ENCODE measurements around the gene CKS1B. TPM values are rescaled to one million over a fixed set of nuclear protein-coding genes. Genes with fewer than 3 reads are reported as not detected.

The CKS1B gene
- total RNA-seq, 3 donors from 2014 or later (not counting 1 experiment from before 2014, with no cell fraction given), result 8.5 to 13.0 (median 12.9) TPM

DNA sequence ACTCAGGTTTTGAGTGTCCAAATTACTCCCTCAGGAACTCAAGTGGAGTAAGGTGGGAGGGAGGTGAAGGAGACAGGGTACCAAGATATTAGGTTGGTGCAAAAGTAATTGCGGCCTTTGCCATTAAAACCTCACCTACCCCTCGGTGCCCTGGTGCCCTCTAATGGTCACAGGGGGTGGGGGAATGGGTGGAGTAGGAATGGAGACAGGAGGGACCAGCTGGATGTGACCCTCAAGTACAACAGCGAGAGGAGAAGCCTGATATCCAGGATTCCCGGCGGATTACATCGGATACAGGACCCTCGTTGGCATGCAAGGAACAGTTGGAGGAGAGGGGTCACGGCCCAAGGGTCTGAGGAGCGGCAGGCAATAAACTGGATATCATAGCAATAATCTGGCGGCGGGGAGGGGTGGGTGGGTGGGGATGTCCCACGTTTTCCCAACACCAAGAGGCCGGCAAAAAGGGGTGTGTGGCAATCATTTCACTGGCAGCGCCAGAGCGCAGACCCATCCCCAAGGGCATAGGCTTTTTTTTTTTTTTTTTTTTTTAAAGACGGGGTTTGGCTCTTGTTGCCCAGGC is 23.8 kb downstream of the CKS1B start:
- peaks cover 42% of the 10 kb centered on the region for H3K4me1 ChIP-seq (ENCODE audit: control insufficient read depth, insufficient read depth, low read length)
- TF ChIP-seq, protein P1, sequence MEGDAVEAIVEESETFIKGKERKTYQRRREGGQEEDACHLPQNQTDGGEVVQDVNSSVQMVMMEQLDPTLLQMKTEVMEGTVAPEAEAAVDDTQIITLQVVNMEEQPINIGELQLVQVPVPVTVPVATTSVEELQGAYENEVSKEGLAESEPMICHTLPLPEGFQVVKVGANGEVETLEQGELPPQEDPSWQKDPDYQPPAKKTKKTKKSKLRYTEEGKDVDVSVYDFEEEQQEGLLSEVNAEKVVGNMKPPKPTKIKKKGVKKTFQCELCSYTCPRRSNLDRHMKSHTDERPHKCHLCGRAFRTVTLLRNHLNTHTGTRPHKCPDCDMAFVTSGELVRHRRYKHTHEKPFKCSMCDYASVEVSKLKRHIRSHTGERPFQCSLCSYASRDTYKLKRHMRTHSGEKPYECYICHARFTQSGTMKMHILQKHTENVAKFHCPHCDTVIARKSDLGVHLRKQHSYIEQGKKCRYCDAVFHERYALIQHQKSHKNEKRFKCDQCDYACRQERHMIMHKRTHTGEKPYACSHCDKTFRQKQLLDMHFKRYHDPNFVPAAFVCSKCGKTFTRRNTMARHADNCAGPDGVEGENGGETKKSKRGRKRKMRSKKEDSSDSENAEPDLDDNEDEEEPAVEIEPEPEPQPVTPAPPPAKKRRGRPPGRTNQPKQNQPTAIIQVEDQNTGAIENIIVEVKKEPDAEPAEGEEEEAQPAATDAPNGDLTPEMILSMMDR (IDR thresholded peaks at IDR 0.05), result no peak

DNA sequence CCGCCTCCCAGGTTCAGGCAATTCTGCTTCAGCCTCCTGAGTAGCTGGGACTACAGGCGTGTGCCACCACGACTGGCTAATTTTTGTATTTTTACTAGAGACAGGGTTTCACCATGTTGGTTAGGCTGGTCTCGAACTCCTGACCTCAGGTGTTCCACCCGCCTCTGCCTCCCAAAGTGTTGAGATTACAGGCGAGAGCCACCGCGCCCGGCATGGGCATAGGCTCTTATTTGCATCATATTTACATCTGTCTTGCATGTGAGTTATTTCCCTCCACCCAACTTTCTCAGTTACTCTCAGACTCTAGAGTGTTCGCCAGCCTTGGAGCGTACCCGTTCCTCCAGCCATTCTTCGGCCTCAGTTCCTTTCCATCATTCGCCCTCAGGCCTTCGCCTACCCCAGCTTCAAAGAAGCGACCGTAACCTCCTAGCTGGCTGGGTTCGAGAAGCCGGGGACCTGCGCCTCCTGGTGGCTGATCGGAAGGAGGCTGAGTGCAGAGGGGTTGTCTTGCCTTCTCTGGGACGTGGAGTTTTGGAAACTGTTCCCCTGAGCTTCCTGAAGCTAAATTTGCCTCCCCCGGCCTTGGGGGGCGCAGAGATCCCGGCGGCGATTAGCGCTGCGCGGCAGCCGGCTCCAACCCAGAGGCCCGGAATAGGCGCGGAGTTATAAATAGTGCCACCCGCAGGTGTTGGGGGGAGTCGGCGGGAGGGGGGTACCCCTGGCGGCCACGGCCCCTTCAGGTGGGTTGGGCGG is 24.5 kb downstream of the CKS1B start:
- Mint-ChIP-seq H3K27ac (peak overlapping the region; percentile 47 to 92), H3K9me3 (no peaks in the 10 kb centered on the region), H3K4me3 (peak overlapping the region; percentile 81), H3K4me1 (peaks cover 15 to 38% of the 10 kb centered on the region in 2 donors), H3K27me3 (ENCODE audit: low read depth in 2 of 2) (no peaks in the 10 kb centered on the region), H3K36me3 (no peaks in the 10 kb centered on the region)
- intact Hi-C loops (cut with micrococcal nuclease), result loop anchor here (2.0 kb wide), 1 partner anchor 38 kb away; the partner anchor contains the start of gene PYGO2
- H3K9me3 ChIP-seq (ENCODE audit: control insufficient read depth, insufficient read depth, low read length), result no peaks in the 10 kb centered on the region
- H3K36me3 ChIP-seq (ENCODE audit: control insufficient read depth, insufficient read depth, low read length), result no peaks in the 10 kb centered on the region
- TF ChIP-seq, protein P1 (IDR thresholded peaks at IDR 0.05), result peak; percentile 79
- 9% methylated on average over 40 of the region's 40 CpGs for WGBS (ENCODE audit: insufficient coverage)
- H3K4me1 ChIP-seq (ENCODE audit: control insufficient read depth, insufficient read depth, low read length), result peaks cover 49% of the 10 kb centered on the region
- H3K4me3 ChIP-seq (ENCODE audit: low read length), result peak overlapping the region; percentile 19
- DNase-seq, result peak in 1 of 2 donors; percentile 80
- H3K27ac ChIP-seq (ENCODE audit: low read length), result peak overlapping the region; percentile 45
- H3K27me3 ChIP-seq (ENCODE audit: control insufficient read depth, insufficient read depth, low read length), result no peaks in the 10 kb centered on the region
- ATAC-seq, result no peak

More for the DNA sequence above, 23.8 kb downstream of the CKS1B start:
- DNase-seq, result peak in 1 of 2 donors; percentile 25
- H3K27me3 ChIP-seq (ENCODE audit: control insufficient read depth, insufficient read depth, low read length), result no peaks in the 10 kb centered on the region
- Mint-ChIP-seq H3K9me3 (no peaks in the 10 kb centered on the region), H3K36me3 (no peaks in the 10 kb centered on the region), H3K27me3 (ENCODE audit: low read depth in 2 of 2) (no peaks in the 10 kb centered on the region), H3K27ac (no peak overlapping the region), H3K4me3 (no peak overlapping the region), H3K4me1 (peaks cover 15 to 31% of the 10 kb centered on the region in 2 donors)
- ATAC-seq, result no peak
- no peaks in the 10 kb centered on the region for H3K9me3 ChIP-seq (ENCODE audit: control insufficient read depth, insufficient read depth, low read length)
- H3K36me3 ChIP-seq (ENCODE audit: control insufficient read depth, insufficient read depth, low read length), result no peaks in the 10 kb centered on the region
- intact Hi-C loops (cut with micrococcal nuclease), result loop anchor here (2.0 kb wide), 1 partner anchor 37 kb away; the partner anchor contains the start of gene PYGO2
- WGBS (ENCODE audit: insufficient coverage), result 87% methylated on average over 9 of the region's 16 CpGs
- no peak overlapping the region for H3K4me3 ChIP-seq (ENCODE audit: low read length)
- H3K27ac ChIP-seq (ENCODE audit: low read length), result no peak overlapping the region

DNA sequence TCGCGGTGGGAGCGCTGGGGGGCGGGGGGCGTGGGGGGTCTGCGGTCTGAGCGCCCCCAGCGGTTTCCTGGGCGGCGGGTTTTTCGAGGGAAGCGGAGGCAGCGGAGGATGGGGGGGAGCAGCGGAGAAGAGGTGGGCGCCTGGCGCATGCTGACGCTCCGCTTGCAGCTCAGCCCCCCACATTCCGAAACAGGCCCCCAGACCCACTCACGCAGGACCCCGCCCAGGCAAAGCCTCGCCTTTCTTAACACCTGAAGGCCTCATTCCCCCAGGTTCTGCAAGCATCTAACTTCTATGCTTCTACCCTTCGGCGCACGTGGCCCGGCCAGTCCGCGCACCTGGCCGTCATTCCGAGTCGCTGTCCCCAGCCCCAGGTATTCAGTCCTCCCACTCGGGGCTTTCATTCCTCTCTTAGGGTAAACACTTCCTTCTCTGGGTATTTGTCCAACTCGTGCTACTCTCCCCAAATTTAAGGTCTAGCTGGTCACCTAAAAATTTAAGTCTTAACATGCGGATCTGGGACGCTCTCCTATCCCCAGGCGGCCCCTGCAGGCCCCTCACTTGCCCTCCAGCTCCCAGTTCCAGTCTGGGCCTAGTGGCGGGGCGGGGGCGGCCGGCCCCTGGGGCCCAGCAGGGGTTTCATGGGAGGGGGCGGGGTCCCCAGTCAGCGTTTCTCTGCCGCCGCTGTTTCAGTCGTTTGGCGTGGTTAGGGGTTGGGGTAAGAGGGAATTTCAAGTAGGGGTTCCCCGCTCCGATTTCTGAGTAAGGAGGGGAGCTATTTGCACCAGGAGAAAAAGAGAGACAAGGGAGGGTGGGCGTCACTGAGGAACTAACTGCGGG is 25.3 kb downstream of the CKS1B start:
- intact Hi-C loops (cut with micrococcal nuclease), result loop anchor here (2.0 to 5.0 kb wide), 3 partner anchors 39 to 442 kb away; partner anchors contain the start of genes EFNA4, PYGO2 and UBE2Q1
- Mint-ChIP-seq H3K9me3 (no peaks in the 10 kb centered on the region), H3K27me3 (ENCODE audit: low read depth in 2 of 2) (no peaks in the 10 kb centered on the region), H3K36me3 (no peaks in the 10 kb centered on the region), H3K27ac (peak overlapping the region; percentile 82 to 92), H3K4me1 (peaks cover 20 to 46% of the 10 kb centered on the region in 2 donors), H3K4me3 (peak overlapping the region; percentile 88)
- Histone ChIP-seq H3K36me3 (ENCODE audit: control insufficient read depth, insufficient read depth, low read length) (no peaks in the 10 kb centered on the region), H3K9me3 (ENCODE audit: control insufficient read depth, insufficient read depth, low read length) (no peaks in the 10 kb centered on the region), H3K27me3 (ENCODE audit: control insufficient read depth, insufficient read depth, low read length) (no peaks in the 10 kb centered on the region), H3K27ac (ENCODE audit: low read length) (peak overlapping the region; percentile 60), H3K4me1 (ENCODE audit: control insufficient read depth, insufficient read depth, low read length) (peaks cover 57% of the 10 kb centered on the region), H3K4me3 (ENCODE audit: low read length) (peak overlapping the region; percentile 75)
- ATAC-seq (no peak), DNase-seq (peak in 1 of 2 donors; percentile 77)
- TF ChIP-seq, protein P1 (IDR thresholded peaks at IDR 0.05), result no peak
- WGBS (ENCODE audit: insufficient coverage), result under 1% methylated on average over 41 of the region's 50 CpGs

All from natural killer cell (primary cell).